GM23338 (cell line): ENCODE data around the gene CELF4.

Source experiments
- CTCF ChIP-seq, 2 experiments: fragments of 200-600 bp in 1 of 2; sonication (generic) in 1 of 2; conservative IDR thresholded peaks; 2 replicates each; pipeline versions ENCODE4 v1.5.1 to v1.6.1; 2016 to 2017; ENCODE audit warnings: antibody characterized with exemption in 2 of 2, low read depth in 2 of 2, mild to moderate bottlenecking in 2 of 2, moderate library complexity in 1 of 2
- JUNB ChIP-seq: IDR thresholded peaks from one replicate; pipeline ENCODE4 v1.6.1; 2016; ENCODE audit warnings: antibody characterized with exemption; ENCODE audit not compliant: unreplicated experiment

- TF ChIP-seq CTCF (conservative IDR thresholded peaks at IDR 0.05; ENCODE audit: low read depth in 2 of 2), result no peak
- TF ChIP-seq JUNB, result no peak
Measured at GRCh38 chr18:37450434-37451132, 115.0 kb downstream of the CELF4 start.
